Skeletal muscle satellite cell (primary cell): ENCODE results near the gene RNASEH1.
"Not testable (repeated sequence)": the region's sequence is repeated elsewhere in the genome, so short reads cannot be mapped to it uniquely, and the experiment has no call there.

Experiments
- H3K27me3 ChIP-seq: 2 replicates; pipeline ENCODE4 v1.7.0; 2013; ENCODE audit warnings: low read length; ENCODE audit not compliant: control insufficient read depth, insufficient read depth
- H3K36me3 ChIP-seq: 2 replicates; pipeline ENCODE4 v1.7.0; 2013; ENCODE audit warnings: mild to moderate bottlenecking, control low read depth, low read length; ENCODE audit not compliant: insufficient read depth
- H3K4me1 ChIP-seq: 2 replicates; pipeline ENCODE4 v1.7.0; 2013; ENCODE audit warnings: low read length; ENCODE audit not compliant: control insufficient read depth, insufficient read depth
- H3K4me2 ChIP-seq: 2 replicates; pipeline ENCODE4 v1.7.0; 2013; ENCODE audit warnings: mild to moderate bottlenecking, low read length
- H3K4me3 ChIP-seq: 2 replicates; pipeline ENCODE4 v1.7.0; 2013; ENCODE audit warnings: low read length
- H3K9ac ChIP-seq: 2 replicates; pipeline ENCODE4 v1.7.0; 2013; ENCODE audit warnings: mild to moderate bottlenecking, low read depth, low read length, moderate library complexity
- H3K9me3 ChIP-seq: replicated peaks from 2 replicates; pipeline ENCODE4 v1.7.0; 2013; ENCODE audit warnings: mild to moderate bottlenecking, control low read depth, low read length

The RNASEH1 gene

GRCh38 chr2:3522961-3523421 is 35.1 kb downstream of the RNASEH1 start:
- no peaks in the 10 kb centered on the region for H3K36me3 ChIP-seq
- H3K4me2 ChIP-seq: no peak overlapping the region

DNA sequence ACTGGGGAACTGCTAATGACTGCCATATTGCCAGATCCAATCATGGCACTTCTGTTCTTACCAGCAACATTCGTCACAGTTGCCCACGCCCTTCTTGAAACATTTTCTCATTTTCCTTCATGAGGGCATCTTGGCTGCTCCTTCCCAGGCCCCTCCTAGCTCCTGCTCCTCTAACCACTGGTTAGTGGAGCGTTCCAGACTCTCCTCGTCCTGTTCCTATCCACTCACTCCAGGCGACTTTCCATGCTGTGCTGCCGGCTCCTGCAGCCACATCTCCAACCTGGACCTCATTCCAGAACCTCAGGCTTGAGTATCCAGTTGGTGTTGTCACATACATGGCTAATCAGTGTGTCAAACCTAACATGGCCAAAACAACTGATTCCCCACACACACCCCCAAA is 37.5 kb downstream of the RNASEH1 start:
- Histone ChIP-seq H3K9me3 (no peaks in the 10 kb centered on the region), H3K4me3 (peak overlapping the region; percentile 87), H3K27me3 (no peaks in the 10 kb centered on the region), H3K9ac (no peak overlapping the region), H3K36me3 (peaks cover 8% of the 10 kb centered on the region), H3K4me1 (peaks cover 31% of the 10 kb centered on the region), H3K4me2 (peak overlapping the region; percentile 93)

More at GRCh38 chr2:3522961-3523421, 35.1 kb downstream of the RNASEH1 start:
- no peak overlapping the region for H3K9ac ChIP-seq
- peaks cover 21% of the 10 kb centered on the region for H3K4me1 ChIP-seq
- H3K9me3 ChIP-seq: no peaks in the 10 kb centered on the region
- H3K27me3 ChIP-seq: no peaks in the 10 kb centered on the region
- H3K4me3 ChIP-seq: no peak overlapping the region

GRCh38 chr2:3519255-3520205 is 38.6 kb downstream of the RNASEH1 start, which contains the start of gene ADI1:
ADI1 (minus strand) TSS chr2:3519531; CDS start chr2:3519487, 44 bp downstream.
- Histone ChIP-seq H3K36me3 (peaks cover 9% of the 10 kb centered on the region), H3K27me3 (no peaks in the 10 kb centered on the region), H3K4me2 (peak within 1 kb of the TSS; percentile 93), H3K9ac (peak within 1 kb of the TSS; percentile 92), H3K4me1 (peaks cover 31% of the 10 kb centered on the region), H3K9me3 (no peaks in the 10 kb centered on the region), H3K4me3 (peak within 1 kb of the TSS; percentile 87)

- peak overlapping the region; percentile 93 for H3K4me2 ChIP-seq
- H3K9ac ChIP-seq: peak overlapping the region; percentile 92
- peaks cover 25% of the 10 kb centered on the region for H3K4me1 ChIP-seq
- no peaks in the 10 kb centered on the region for H3K9me3 ChIP-seq
- peaks cover 15% of the 10 kb centered on the region for H3K36me3 ChIP-seq
- peak overlapping the region; percentile 87 for H3K4me3 ChIP-seq
- no peaks in the 10 kb centered on the region for H3K27me3 ChIP-seq
Measured at GRCh38 chr2:3518496-3519254, 39.5 kb downstream of the RNASEH1 start.

DNA sequence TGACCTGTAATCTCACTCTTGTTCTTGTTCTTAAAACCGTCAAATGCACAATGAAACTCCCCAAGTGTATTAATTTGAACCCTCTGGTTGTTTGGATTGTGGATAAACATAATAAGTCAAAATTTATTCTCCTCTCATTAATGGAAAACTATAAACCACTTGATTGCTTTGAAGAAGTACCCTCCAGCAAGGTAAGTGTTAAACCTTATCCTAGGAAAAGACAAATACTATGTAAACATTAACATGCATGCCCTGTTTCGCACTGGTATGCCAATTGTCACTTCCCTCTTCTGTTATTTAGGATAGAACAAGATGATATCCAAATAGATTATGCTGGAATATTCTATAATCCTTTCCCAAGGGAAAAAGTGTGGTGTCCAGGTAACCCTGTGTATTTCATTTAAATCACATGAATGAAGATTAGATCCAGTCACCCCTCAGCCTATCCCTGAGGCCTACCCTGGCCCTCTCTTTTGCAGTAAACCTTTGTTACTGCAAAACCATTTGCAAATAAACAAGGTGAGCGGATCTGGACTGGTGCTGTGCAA is 40.1 kb downstream of the RNASEH1 start:
- Histone ChIP-seq H3K36me3 (peaks cover 21% of the 10 kb centered on the region), H3K9me3 (no peaks in the 10 kb centered on the region), H3K9ac (peak overlapping the region; percentile 92), H3K4me1 (peaks cover 20% of the 10 kb centered on the region), H3K4me2 (peak overlapping the region; percentile 92), H3K4me3 (peak overlapping the region; percentile 87), H3K27me3 (no peaks in the 10 kb centered on the region)

DNA sequence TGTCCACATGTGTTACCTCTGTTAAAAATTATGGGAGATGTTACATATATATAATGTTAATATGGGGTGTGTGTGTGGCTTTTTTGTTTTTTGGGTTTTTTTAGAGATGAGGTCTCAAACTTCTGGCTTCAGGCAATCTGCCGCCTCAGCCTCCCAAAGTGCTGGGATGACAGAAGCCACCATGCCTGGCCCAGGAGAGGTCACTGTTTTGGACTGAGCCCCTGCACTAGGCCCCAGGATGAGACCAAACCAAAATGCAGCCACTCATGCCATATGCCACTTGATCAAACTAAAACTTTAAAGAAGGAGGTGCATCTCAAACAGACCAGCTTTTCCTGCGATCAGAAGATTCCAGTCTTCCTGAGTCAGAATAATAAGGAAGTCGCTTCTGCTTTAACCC is 41.3 kb downstream of the RNASEH1 start:
- Histone ChIP-seq H3K9ac (no peak overlapping the region), H3K9me3 (no peaks in the 10 kb centered on the region), H3K36me3 (peaks cover 32% of the 10 kb centered on the region), H3K4me3 (no peak overlapping the region), H3K27me3 (no peaks in the 10 kb centered on the region), H3K4me1 (peaks cover 20% of the 10 kb centered on the region), H3K4me2 (no peak overlapping the region)

DNA sequence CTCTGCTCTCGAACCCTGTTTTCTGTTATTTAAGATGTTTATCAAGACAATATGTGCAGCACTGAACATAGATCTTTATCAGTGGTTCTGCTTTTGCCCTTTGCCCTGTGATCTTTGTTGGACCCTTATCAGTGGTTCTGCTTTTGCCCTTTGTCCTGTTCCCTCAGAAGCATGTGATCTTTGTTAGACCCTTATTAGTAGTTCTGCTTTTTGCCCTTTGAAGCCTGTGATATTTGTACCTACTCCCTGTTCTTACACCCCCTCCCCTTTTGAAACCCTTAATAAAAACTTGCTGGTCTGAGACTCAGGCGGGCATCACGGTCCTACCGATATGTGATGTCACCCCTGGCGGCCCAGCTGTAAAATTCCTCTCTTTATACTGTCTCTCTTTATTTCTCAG is 42.7 kb downstream of the RNASEH1 start:
- H3K9me3 ChIP-seq, H3K27me3 ChIP-seq, H3K4me2 ChIP-seq, H3K4me3 ChIP-seq, H3K9ac ChIP-seq: not testable (repeated sequence)
- peaks cover 46% of the 10 kb centered on the region for H3K36me3 ChIP-seq
- H3K4me1 ChIP-seq: peaks cover 17% of the 10 kb centered on the region

- no peak overlapping the region for H3K9ac ChIP-seq
- H3K27me3 ChIP-seq: no peaks in the 10 kb centered on the region
- no peaks in the 10 kb centered on the region for H3K9me3 ChIP-seq
- H3K4me1 ChIP-seq: peaks cover 11% of the 10 kb centered on the region
- no peak overlapping the region for H3K4me3 ChIP-seq
- H3K36me3 ChIP-seq: peaks cover 50% of the 10 kb centered on the region
- H3K4me2 ChIP-seq: no peak overlapping the region
Measured at GRCh38 chr2:3513026-3513810, 44.9 kb downstream of the RNASEH1 start.

GRCh38 chr2:3512086-3512485 is 46.0 kb downstream of the RNASEH1 start:
- no peak overlapping the region for H3K4me2 ChIP-seq
- no peaks in the 10 kb centered on the region for H3K9me3 ChIP-seq
- peaks cover 53% of the 10 kb centered on the region for H3K36me3 ChIP-seq
- H3K27me3 ChIP-seq: no peaks in the 10 kb centered on the region
- no peak overlapping the region for H3K4me3 ChIP-seq
- no peak overlapping the region for H3K9ac ChIP-seq
- peaks cover 2% of the 10 kb centered on the region for H3K4me1 ChIP-seq

DNA sequence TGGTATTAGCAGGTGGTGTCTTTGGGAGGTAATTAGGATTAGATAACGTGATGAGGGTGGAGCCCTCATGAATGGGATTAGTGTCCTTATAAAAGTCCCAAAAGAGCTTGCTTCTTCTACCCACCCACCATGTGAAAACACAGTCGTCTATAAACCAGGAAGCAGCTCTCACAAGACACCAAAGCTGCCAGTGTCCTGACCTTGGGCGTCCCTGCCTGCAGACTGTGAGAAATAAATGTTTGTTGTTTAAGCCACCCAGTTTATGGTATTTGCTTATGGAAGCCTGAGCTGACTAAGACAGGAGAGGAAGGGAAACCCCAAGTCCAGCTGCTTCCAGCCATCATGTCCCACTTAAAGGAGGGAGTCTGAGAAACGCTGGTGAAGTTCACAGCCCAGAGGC is 52.4 kb downstream of the RNASEH1 start:
- no peak overlapping the region for H3K4me2 ChIP-seq
- H3K27me3 ChIP-seq: no peaks in the 10 kb centered on the region
- peak overlapping the region; percentile 21 for H3K9ac ChIP-seq
- H3K4me1 ChIP-seq: peaks cover 3% of the 10 kb centered on the region
- no peaks in the 10 kb centered on the region for H3K9me3 ChIP-seq
- no peak overlapping the region for H3K4me3 ChIP-seq
- H3K36me3 ChIP-seq: peaks cover 36% of the 10 kb centered on the region
